GM18909 (cell line): ENCODE measurements around the gene LMNB1.
"Not testable (repeated sequence)": the region's sequence is repeated elsewhere in the genome, so short reads cannot be mapped to it uniquely, and the experiment has no call there.

Experiments
- ATAC-seq: cut with Tn5 transposase; IDR thresholded peaks from one replicate; pipeline ENCODE4 v1.9.1; 2021; ENCODE audit warnings: mild to moderate bottlenecking; ENCODE audit not compliant: unreplicated experiment, poor library complexity

The LMNB1 gene

GRCh38 chr5:126776499-126777256 lies at the start of gene LMNB1:
Gene LMNB1 (plus strand): TSS chr5:126777136. CDS start chr5:126777509, 373 bp downstream.
- ATAC-seq: peak; percentile 73

GRCh38 chr5:126732716-126733115 lies 44.2 kb upstream of the LMNB1 start:
- ATAC-seq: no peak

- ATAC-seq: not testable (repeated sequence)
These were observed 42.4 kb upstream of the LMNB1 start for GRCh38 chr5:126734573-126734972.

- no peak for ATAC-seq
These were observed 40.8 kb upstream of the LMNB1 start for GRCh38 chr5:126736141-126736540.

GRCh38 chr5:126741361-126741760 lies 35.6 kb upstream of the LMNB1 start:
- ATAC-seq: no peak

DNA sequence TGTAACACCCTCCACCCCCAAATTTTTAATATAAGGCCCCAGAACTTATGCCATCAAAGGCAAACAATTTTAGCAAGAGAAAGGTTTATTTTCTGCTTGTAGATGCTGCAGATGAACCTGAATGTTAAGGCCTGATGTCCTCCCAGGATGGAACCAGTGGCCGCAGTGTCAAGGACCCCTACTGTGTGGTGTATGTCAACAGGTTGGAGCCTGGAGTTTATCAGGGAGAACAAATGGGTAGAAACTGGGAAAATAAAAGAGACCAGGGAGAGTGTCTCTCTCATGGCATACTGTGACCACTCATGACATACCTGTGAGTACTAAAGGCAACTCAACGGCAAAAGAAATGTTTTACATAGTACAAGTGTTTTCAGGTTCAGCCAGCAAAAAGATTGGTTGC lies 34.5 kb upstream of the LMNB1 start:
- no peak for ATAC-seq

- no peak for ATAC-seq
These were observed 32.1 kb upstream of the LMNB1 start for GRCh38 chr5:126744836-126745235.

DNA sequence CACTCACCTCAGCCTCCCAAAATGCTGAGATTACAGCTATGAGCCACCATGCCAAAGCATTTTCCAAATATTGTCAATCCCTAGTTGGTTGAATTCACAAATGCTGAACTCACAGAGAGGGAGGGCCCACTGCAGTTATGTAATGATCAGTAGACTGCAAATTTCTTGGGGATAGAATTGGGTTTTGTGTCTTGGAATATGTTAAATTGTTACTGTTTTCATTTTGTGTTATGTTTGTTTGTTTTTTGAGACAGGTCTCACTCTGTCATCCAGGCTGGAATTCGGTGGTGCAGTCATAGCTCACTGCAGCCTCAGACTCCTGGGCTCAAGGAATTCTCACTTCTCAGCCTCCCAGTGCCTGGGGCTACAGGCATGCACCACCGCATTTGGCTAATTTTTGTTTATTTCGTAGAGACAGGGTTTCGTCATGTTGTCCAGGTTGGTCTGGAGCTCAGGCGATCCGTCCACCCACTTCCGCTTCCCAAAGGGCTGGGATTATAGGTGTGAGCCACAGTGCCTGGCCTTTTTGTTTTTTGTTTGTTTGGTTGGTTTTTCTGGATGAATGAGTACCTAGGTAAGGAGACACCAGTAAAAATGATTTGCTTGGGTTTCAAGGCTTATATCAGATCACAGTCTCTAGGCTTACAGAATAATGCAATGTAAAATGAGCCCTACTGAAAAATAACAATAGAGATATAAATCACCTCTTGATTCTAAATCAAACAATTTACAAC lies 31.5 kb upstream of the LMNB1 start:
- no peak for ATAC-seq

DNA sequence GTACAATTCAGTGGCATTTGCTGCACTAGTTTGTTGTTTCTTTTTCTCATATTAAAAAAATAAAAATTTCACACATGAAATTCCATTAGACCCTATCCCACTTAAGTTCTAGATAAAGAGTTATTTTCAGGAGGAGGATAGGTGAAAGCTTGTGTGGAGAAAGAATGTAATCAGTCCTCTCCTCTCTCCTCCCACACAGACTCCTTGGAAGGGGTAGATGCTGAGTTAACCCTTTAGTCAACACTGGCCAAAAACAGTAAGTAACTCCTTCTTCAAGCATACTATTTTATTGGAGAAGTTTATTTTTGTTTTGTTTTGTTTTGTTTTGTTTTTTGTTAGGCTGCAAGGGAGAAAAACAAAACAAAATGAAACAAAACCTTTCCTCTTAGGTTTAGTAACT lies 30.6 kb upstream of the LMNB1 start:
- no peak for ATAC-seq

DNA sequence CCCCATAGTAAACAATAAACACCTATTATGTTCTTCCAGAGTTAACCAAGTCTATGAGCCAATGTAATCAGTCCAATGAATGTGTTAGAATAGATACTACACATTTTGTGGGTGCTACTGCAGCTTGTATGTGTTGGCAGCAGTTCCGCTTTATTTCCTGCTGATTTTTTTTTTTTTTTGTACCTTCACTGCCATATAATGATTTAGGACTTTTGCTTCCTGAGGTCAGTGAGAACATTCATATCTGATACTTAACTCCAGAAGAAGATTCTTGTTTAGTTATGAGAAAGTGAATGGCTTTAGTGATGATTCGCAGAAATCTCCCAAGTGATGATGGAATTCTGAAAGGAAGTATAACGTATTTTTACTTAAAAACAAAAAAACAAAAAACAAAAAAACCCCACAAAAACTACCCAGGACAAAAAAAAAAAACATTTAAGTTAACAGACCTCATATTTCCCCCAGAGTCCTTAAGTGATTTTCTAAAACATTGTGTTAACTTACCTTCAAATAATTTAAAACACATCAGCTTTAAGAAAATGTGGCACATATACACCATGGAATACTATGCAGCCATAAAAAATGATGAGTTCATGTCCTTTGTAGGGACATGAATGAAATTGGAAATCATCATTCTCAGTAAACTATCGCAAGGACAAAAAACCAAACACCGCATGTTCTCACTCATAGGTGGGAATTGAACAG lies 24.7 kb upstream of the LMNB1 start:
- ATAC-seq: no peak

- no peak for ATAC-seq
These were observed 23.7 kb upstream of the LMNB1 start for GRCh38 chr5:126753227-126753626.

DNA sequence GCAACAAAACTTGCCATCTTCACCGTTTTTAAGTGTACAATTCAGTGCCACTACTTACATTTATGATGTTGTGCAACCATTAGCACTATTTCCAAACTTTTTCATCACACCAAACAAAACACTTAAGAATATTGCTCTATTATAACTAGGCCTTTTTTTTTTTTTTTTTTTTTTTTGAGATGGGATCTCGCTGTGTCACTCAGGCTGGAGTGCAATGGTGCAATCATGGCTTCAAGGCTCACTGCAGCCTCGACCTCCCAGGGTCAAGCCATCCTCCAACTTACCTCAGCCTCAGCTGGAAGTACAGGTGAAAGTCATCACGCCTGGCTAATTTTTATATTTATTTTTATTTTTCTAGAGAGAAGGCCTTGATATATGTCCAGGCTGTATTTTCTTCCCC lies 22.3 kb upstream of the LMNB1 start:
- ATAC-seq: no peak

- ATAC-seq: no peak
These were observed 21.3 kb upstream of the LMNB1 start for GRCh38 chr5:126755593-126755992.

DNA sequence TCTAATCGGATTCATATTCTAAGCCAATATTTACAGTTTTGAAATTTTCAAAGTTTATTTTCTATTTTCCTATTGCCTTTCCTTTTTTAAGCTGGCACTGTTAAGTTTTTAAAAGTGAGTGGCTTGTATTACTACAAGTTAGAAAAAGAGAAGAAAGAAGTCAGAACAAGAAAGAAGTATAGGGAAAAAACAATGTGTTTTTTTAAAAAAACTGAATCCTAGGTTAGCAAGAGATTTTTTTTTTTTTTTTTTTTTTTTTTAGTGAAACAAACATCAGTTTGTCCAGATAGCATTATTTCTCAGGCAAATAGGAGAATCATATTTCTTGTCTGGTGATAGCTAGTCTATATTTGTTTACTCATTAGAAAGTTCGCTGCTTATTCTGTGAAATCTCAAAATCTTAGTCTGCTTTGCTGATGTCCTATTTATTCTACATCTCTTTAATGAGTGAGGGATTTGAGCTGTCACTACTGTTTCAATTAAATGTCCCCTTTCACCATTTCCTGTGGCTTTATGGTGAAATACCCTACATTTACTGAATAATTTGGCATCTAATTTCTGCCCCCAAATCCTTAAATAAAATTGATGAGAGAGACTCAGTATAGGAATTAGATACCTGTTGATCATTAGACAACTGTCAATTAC lies 19.1 kb upstream of the LMNB1 start:
- ATAC-seq: no peak

DNA sequence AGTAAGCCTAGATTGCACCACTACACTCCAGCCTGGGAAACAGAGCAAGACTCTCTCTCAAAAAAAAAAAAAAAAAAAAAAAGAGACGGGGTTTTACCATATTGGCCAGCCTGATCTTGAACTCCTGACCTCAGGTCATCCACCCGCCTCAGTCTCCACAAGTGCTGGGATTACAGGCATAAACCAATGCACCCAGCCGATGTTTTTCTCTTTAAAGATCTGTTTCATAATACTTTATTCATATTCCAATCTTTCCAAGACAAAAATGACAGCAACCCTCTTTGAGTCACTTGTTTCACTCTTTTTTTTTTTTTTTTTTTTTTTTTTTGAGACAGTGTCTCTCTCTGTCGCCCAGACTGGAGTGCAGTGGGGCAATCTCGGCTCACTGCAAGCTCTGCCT lies 13.6 kb upstream of the LMNB1 start:
- ATAC-seq: no peak

GRCh38 chr5:126769703-126770102 lies 7.2 kb upstream of the LMNB1 start:
- no peak for ATAC-seq

DNA sequence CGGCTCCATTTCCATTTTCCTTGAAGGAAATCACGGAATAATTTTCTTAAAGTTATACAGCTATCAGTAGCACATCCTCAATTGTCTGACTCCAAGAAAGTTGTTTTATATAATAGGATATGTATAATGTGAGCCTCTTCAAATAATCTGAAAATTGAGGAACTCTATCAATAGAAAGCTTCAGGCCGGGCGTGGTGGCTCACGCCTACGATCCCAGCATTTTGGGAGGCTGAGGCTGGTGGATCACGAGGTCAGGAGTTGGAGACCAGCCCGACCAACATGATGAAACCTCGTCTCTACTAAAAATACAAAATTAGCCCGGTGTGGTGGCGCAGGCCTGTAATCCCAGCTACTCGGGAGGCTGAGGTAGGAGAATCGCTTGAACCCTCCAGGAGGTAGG lies 3.4 kb upstream of the LMNB1 start:
- ATAC-seq: not testable (repeated sequence)

DNA sequence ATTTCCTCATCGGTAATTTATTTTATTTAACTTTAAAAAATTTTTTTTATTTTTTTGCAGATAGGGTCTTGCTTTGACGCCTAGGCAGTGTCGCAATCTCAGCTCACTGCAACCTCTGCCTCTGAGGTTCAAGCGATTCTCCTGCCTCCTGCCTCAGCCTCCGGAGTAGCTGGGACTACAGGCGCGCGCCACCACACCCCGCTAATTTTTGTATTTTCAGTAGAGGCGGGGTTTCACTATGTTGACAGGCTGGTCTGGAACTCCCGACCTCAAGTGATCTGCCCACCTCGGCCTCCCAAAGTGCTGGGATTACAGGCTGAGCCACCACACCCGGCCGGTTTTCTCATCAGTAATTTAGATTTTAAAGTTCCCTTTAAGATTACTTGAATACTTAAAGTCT lies 2.3 kb upstream of the LMNB1 start:
- ATAC-seq: not testable (repeated sequence)

GRCh38 chr5:126777257-126777974 lies 480 bp downstream of the LMNB1 start:
- peak; percentile 12 for ATAC-seq
